HepG2 (cell line): ENCODE results near the gene NFKB1. TPM values are rescaled to one million over a fixed set of nuclear protein-coding genes. Genes with fewer than 3 reads are reported as not detected.

Experiments
- ATAC-seq: fragments of 200-7000 bp; cut with Tn5 transposase; 3 replicates; pipeline ENCODE4 v1.9.1; 2020; ENCODE audit warnings: mild to moderate bottlenecking, moderate library complexity
- BruUV-seq: library from RNA; stranded (reverse); fragments of 400-500 nt; replicated peaks from 2 replicates; lab custom pipeline; 2021; lab: Mats Ljungman, UMichigan
- CTCF ChIA-PET: fragments of 300-600 bp; formaldehyde crosslinking; extraction: SDS; loops from one replicate; lab custom pipeline; 2021; ENCODE audit warnings: low total read pairs, inconsistent platforms, low intra/inter-chr PET ratio; lab: Yijun Ruan, JAX
- POLR2A ChIA-PET: fragments of 350-600 bp; sonication (Branson Sonifier 250); formaldehyde crosslinking; loops from one replicate; lab custom pipeline; 2020; ENCODE audit warnings: antibody characterized with exemption, inconsistent platforms; lab: Yijun Ruan, JAX
- DNase-seq: peaks from one replicate; pipeline ENCODE4 v3.0.0-alpha.2; 2015; ENCODE audit warnings: low spot score
- FAIRE-seq: peaks from 3 replicates; lab custom pipeline; 2011; peaks lifted over from hg19 to GRCh38; lab: Jason Lieb, UNC
- H2AFZ ChIP-seq: one replicate; pipeline ENCODE4 v1.6.1; 2011; ENCODE audit warnings: low read length, inconsistent platforms
- H3K27ac ChIP-seq: fragments of 300-600 bp; 3 replicates; pipeline ENCODE4 v1.8.0; 2011; ENCODE audit warnings: mixed run types, mild to moderate bottlenecking, mixed read lengths, low read length, inconsistent platforms; ENCODE audit not compliant: insufficient read depth; ENCODE audit errors: extremely low read length
- H3K27me3 ChIP-seq, 2 experiments: fragments of 200-600 bp in 1 of 2; 2 replicates in 1 of 2; 3 replicates in 1 of 2; pipeline versions ENCODE4 v1.6.0 to v1.8.0; 2011; ENCODE audit warnings: low read length in 2 of 2, mild to moderate bottlenecking in 2 of 2, moderate library complexity in 2 of 2, inconsistent platforms in 1 of 2; ENCODE audit not compliant: insufficient read depth in 2 of 2, control insufficient read depth in 1 of 2
- H3K36me3 ChIP-seq, 2 experiments: fragments of 200-600 bp in 1 of 2; replicated peaks in 1 of 2; 2 replicates in 1 of 2; 3 replicates in 1 of 2; pipeline versions ENCODE4 v1.5.1 to v1.8.0; 2011; ENCODE audit warnings: low read length in 2 of 2, inconsistent platforms in 1 of 2; ENCODE audit not compliant: insufficient read depth in 2 of 2, control insufficient read depth in 1 of 2
- H3K4me1 ChIP-seq: 2 replicates; pipeline ENCODE4 v1.5.1; 2012; ENCODE audit warnings: low read length, inconsistent platforms; ENCODE audit not compliant: insufficient read depth
- H3K4me2 ChIP-seq: 2 replicates; pipeline ENCODE4 v1.6.0; 2011; ENCODE audit warnings: low read depth, low read length, inconsistent platforms
- H3K4me3 ChIP-seq, 3 experiments: fragments of 200-600 bp in 1 of 3; sonication (generic), shearing (Covaris generic) in 1 of 3; replicated peaks in 1 of 3; 2 replicates each; pipeline ENCODE4 v1.5.1; 2011 to 2016; ENCODE audit warnings: low read length in 3 of 3, inconsistent platforms in 2 of 3, low read depth in 2 of 3, mild to moderate bottlenecking in 2 of 3, control low read depth in 1 of 3, mixed read lengths in 1 of 3; ENCODE audit not compliant: insufficient read depth in 1 of 3
- H3K79me2 ChIP-seq: one replicate; pipeline ENCODE4 v1.6.1; 2011; ENCODE audit warnings: low read length, inconsistent platforms; ENCODE audit not compliant: insufficient read depth
- H3K9ac ChIP-seq: 2 replicates; pipeline ENCODE4 v1.6.0; 2011; ENCODE audit warnings: mild to moderate bottlenecking, low read depth, low read length, inconsistent platforms; ENCODE audit not compliant: insufficient read depth
- H3K9me3 ChIP-seq: 2 replicates; pipeline ENCODE4 v1.5.1; 2012; ENCODE audit warnings: mild to moderate bottlenecking, low read length
- H4K20me1 ChIP-seq: 2 replicates; pipeline ENCODE4 v1.6.0; 2011; ENCODE audit warnings: inconsistent platforms, mild to moderate bottlenecking, low read length, moderate library complexity; ENCODE audit not compliant: insufficient read depth
- CC2D1A ChIP-seq: sonication (generic); formaldehyde crosslinking; IDR thresholded peaks from 2 replicates; pipeline ENCODE4 v1.8.1; 2023; ENCODE audit warnings: mild to moderate bottlenecking, missing genetic modification reagents
- HNRNPH1 ChIP-seq: fragments of 200-400 bp; formaldehyde crosslinking; optimal IDR thresholded peaks from 2 replicates; pipeline ENCODE3; 2017; ENCODE audit warnings: mild to moderate bottlenecking, low read depth, low read length
- PAF1 ChIP-seq: IDR thresholded peaks from 2 replicates; pipeline ENCODE4 v1.6.1; 2016; ENCODE audit warnings: missing genetic modification reagents, missing compliant biosample characterization
- STAG1 ChIP-seq: sonication (generic); formaldehyde crosslinking; IDR thresholded peaks from 2 replicates; pipeline ENCODE4 v1.4.0; 2020; ENCODE audit warnings: missing genetic modification reagents
- ZBTB3 ChIP-seq: sonication (generic); formaldehyde crosslinking; IDR thresholded peaks from 2 replicates; pipeline ENCODE4 v1.4.0; 2020; ENCODE audit warnings: low read depth, mild to moderate bottlenecking, moderate library complexity, missing genetic modification reagents, borderline replicate concordance
- ZKSCAN1 ChIP-seq: fragments of 150-350 bp; IDR thresholded peaks from 2 replicates; pipeline ENCODE4 v1.6.1; 2014; ENCODE audit warnings: low read length
- ZMAT3 ChIP-seq: sonication (generic); formaldehyde crosslinking; conservative IDR thresholded peaks from 2 replicates; pipeline ENCODE4 v1.7.0; 2021; ENCODE audit warnings: missing genetic modification reagents
- ZNF121 ChIP-seq: sonication (generic); formaldehyde crosslinking; IDR thresholded peaks from 2 replicates; pipeline ENCODE4 v1.5.0; 2020; ENCODE audit warnings: mild to moderate bottlenecking, missing genetic modification reagents
- ZNF205 ChIP-seq: IDR thresholded peaks from 2 replicates; pipeline ENCODE4 v1.6.1; 2018; ENCODE audit warnings: missing biosample characterization, missing genetic modification reagents
- ZNF367 ChIP-seq: sonication (generic); formaldehyde crosslinking; IDR thresholded peaks from 2 replicates; pipeline ENCODE4 v1.4.0; 2020; ENCODE audit warnings: missing genetic modification reagents, borderline replicate concordance
- ZNF737 ChIP-seq: sonication (generic); formaldehyde crosslinking; IDR thresholded peaks from 2 replicates; pipeline ENCODE4 v1.5.0; 2020; ENCODE audit warnings: missing genetic modification reagents, mild to moderate bottlenecking, borderline replicate concordance
- WGBS: methylation state at CpG from one replicate; pipeline ENCODE4 v1.1.6; 2017; ENCODE audit warnings: low lambda C conversion rate; 5-methylcytosine and 5-hydroxymethylcytosine counted together
- in situ Hi-C: cut with HindIII; loops from 2 replicates; pipeline ENCODE4 v1.10.0; 2017; ENCODE audit warnings: low pct_unique_long_range_greater_than_20kb; ENCODE audit not compliant: extremely low pct_ligation_motif_present
- intact Hi-C: fragments of 100-400 bp; cut with micrococcal nuclease; formaldehyde crosslinking; loops from one replicate; pipeline ENCODE4 v1.10.0; 2022; ENCODE audit not compliant: unreplicated experiment
- polyA plus RNA-seq, 8 experiments: library from polyadenylated mRNA; depleted of rRNA in 3 of 8; stranded (reverse) in 7 of 8; unstranded in 1 of 8; fragments of >200 nt; fragmentation: Illumina TruSeq in 4 of 8; extraction: Trizol in 4 of 8; gene quantifications; 2 replicates each; pipeline versions ENCODE4 v1.2.1 to v1.2.3, GENCODE V29; 2011 to 2016; ENCODE audit warnings: low read depth in 4 of 8, missing spikeins in 1 of 8, mixed read lengths in 1 of 8; ENCODE audit not compliant: insufficient read depth in 1 of 8
- total RNA-seq, 5 experiments: library from RNA; depleted of rRNA; stranded (reverse); fragments of >200 nt; fragmentation: Illumina TruSeq; extraction: Trizol; gene quantifications; 2 replicates each; pipeline ENCODE4 v1.2.3, GENCODE V29; 2016; ENCODE audit warnings: low read depth in 1 of 5
- TF ChIP-seq, protein P1 (sequence below): sonication (generic); formaldehyde crosslinking; IDR thresholded peaks from 2 replicates; pipeline ENCODE4 v1.8.1; 2023; ENCODE audit warnings: mild to moderate bottlenecking, inconsistent platforms, moderate library complexity, missing genetic modification reagents, borderline replicate concordance
- TF ChIP-seq, protein P2 (sequence below): sonication (generic); formaldehyde crosslinking; IDR thresholded peaks from 2 replicates; pipeline ENCODE4 v1.5.0; 2020; ENCODE audit warnings: mild to moderate bottlenecking, missing genetic modification reagents, moderate library complexity

Gene NFKB1
- total and polyA plus RNA-seq, 2 of the 13 experiments (the other 11 are each of a cell fraction or from before 2014, with no cell fraction given) = 15.4 to 31.6 TPM

DNA sequence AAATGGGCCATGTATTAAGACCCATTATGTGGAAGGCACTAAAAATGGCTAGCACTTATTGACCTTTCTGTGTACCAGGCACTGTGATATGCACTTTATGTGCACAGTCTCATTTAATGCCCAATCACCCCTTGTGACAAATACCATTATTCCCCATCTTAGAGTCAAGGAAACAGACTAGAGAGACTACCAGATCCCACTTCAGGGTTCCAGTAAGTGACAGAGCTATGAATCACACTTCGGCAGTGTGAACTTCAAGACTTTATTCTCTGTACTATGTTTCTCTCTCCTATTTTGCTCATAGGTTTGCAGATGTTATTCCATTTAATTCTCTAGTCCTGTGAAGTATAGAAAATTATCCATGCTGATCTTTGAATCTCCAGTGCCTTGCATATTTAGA is 107.0 kb downstream of the NFKB1 start:
- Histone ChIP-seq H3K79me2 (no peaks in the 10 kb centered on the region), H2AFZ (no peak overlapping the region), H4K20me1 (no peaks in the 10 kb centered on the region), H3K9ac (no peak overlapping the region), H3K4me1 (no peaks in the 10 kb centered on the region), H3K4me2 (no peak overlapping the region), H3K9me3 (no peaks in the 10 kb centered on the region), H3K4me3 (no peak overlapping the region), H3K36me3 (peaks cover 26 to 69% of the 10 kb centered on the region in 2 experiments), H3K27ac (no peak overlapping the region), H3K27me3 (no peaks in the 10 kb centered on the region)
- ATAC-seq (no peak), FAIRE-seq (no peak), DNase-seq (no peak)
- 100% methylated on average over 1 of the region's 1 CpG for WGBS
- CTCF ChIA-PET = no interaction called here
- in situ Hi-C loops (no loop called here), intact Hi-C loops (no loop called here)
- POLR2A ChIA-PET = no interaction called here
- no peak for TF ChIP-seq ZNF205 (CRISPR knock-in tag)
- TF ChIP-seq ZNF737 = no peak
- no peak for TF ChIP-seq ZNF121 (CRISPR knock-in tag)
- TF ChIP-seq ZBTB3 = no peak
- TF ChIP-seq, protein P1, sequence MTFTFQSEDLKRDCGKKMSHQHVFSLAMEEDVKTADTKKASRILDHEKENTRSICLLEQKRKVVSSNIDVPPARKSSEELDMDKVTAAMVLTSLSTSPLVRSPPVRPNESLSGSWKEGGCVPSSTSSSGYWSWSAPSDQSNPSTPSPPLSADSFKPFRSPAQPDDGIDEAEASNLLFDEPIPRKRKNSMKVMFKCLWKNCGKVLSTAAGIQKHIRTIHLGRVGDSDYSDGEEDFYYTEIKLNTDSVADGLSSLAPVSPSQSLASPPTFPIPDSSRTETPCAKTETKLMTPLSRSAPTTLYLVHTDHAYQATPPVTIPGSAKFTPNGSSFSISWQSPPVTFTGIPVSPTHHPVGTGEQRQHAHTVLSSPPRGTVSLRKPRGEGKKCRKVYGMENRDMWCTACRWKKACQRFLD (CRISPR knock-in tag) = no peak
- BruUV-seq = no TSS peak

DNA sequence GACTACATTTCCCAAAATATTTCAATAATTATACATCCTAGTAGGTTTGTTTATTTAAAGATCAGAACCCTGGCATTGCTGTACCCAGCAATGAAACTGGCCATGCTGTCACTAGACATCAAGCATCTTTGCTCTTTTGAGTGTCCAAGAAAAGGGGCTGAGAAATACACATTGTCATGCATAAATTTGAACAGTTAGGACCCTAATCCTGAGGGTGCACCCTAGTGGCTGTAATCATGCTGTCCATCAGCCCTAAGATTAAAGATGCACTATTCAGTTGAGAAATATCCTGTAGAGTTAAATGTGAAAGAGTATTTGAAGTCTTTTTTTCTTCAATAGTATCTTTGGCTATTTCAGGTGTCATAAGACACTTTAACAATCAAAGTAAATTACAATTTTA is 108.8 kb downstream of the NFKB1 start:
- ChIA-PET POLR2A (no interaction called here), CTCF (interaction anchor here (1.0 to 1.4 kb wide), 2 partner anchors 160 to 399 kb away, joined by 3 to 4 read pairs; no protein-coding TSS in a partner anchor)
- BruUV-seq = no TSS peak
- Histone ChIP-seq H3K4me3 (no peak overlapping the region), H3K79me2 (no peaks in the 10 kb centered on the region), H3K4me1 (no peaks in the 10 kb centered on the region), H3K9ac (no peak overlapping the region), H3K36me3 (peaks cover 33 to 79% of the 10 kb centered on the region in 2 experiments), H2AFZ (no peak overlapping the region), H3K27me3 (no peaks in the 10 kb centered on the region), H3K27ac (no peak overlapping the region), H3K9me3 (no peaks in the 10 kb centered on the region), H3K4me2 (no peak overlapping the region), H4K20me1 (no peaks in the 10 kb centered on the region)
- TF ChIP-seq ZKSCAN1 = no peak
- TF ChIP-seq ZNF367 (CRISPR knock-in tag) = no peak
- TF ChIP-seq CC2D1A (CRISPR knock-in tag) = no peak
- TF ChIP-seq, protein P2, sequence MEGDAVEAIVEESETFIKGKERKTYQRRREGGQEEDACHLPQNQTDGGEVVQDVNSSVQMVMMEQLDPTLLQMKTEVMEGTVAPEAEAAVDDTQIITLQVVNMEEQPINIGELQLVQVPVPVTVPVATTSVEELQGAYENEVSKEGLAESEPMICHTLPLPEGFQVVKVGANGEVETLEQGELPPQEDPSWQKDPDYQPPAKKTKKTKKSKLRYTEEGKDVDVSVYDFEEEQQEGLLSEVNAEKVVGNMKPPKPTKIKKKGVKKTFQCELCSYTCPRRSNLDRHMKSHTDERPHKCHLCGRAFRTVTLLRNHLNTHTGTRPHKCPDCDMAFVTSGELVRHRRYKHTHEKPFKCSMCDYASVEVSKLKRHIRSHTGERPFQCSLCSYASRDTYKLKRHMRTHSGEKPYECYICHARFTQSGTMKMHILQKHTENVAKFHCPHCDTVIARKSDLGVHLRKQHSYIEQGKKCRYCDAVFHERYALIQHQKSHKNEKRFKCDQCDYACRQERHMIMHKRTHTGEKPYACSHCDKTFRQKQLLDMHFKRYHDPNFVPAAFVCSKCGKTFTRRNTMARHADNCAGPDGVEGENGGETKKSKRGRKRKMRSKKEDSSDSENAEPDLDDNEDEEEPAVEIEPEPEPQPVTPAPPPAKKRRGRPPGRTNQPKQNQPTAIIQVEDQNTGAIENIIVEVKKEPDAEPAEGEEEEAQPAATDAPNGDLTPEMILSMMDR (CRISPR knock-in tag) = peak; percentile 31; the same call in 1 of the 2 replicates
- TF ChIP-seq HNRNPH1 = no peak
- TF ChIP-seq PAF1 (CRISPR knock-in tag) = no peak
- no peak for TF ChIP-seq ZMAT3
- peak; percentile 47 for TF ChIP-seq STAG1
- intact Hi-C loops = no loop called here
- peak; percentile 58 for ATAC-seq
- in situ Hi-C loops = loop anchor here (10.0 kb wide), 1 partner anchor 165 kb away; no protein-coding TSS in a partner anchor
- no peak for DNase-seq
- FAIRE-seq = no peak
